H9 (cell line): ENCODE measurements around the gene IMMP2L. TPM values are rescaled to one million over a fixed set of nuclear protein-coding genes. Genes with fewer than 3 reads are reported as not detected.

Experiments
- DNase-seq: peaks from one replicate; pipeline ENCODE4 v3.0.0-alpha.2; 2017
- H2AFZ ChIP-seq: one replicate; pipeline ENCODE4 v1.6.1; 2013; ENCODE audit warnings: mild to moderate bottlenecking, low read length, control low read depth, moderate library complexity
- H2AK5ac ChIP-seq: 2 replicates; pipeline ENCODE4 v1.6.1; 2013; ENCODE audit warnings: low read length, control low read depth, mixed read lengths; ENCODE audit not compliant: insufficient read length
- H2BK120ac ChIP-seq: one replicate; pipeline ENCODE4 v1.6.1; 2013; ENCODE audit warnings: low read depth, mild to moderate bottlenecking, low read length, control low read depth, inconsistent platforms; ENCODE audit not compliant: poor library complexity, severe bottlenecking
- H2BK12ac ChIP-seq: 2 replicates; pipeline ENCODE4 v1.6.1; 2013; ENCODE audit warnings: low read length, control low read depth, mixed read lengths, low read depth; ENCODE audit not compliant: insufficient read length
- H2BK15ac ChIP-seq: 2 replicates; pipeline ENCODE4 v1.6.1; 2013; ENCODE audit warnings: low read depth, low read length, control low read depth
- H2BK20ac ChIP-seq: one replicate; pipeline ENCODE4 v1.6.1; 2013; ENCODE audit warnings: low read depth, mild to moderate bottlenecking, low read length, control low read depth, inconsistent platforms; ENCODE audit not compliant: poor library complexity, severe bottlenecking
- H2BK5ac ChIP-seq: 2 replicates; pipeline ENCODE4 v1.6.1; 2013; ENCODE audit warnings: low read length, control low read depth, mixed read lengths; ENCODE audit not compliant: insufficient read length
- H3K14ac ChIP-seq: 2 replicates; pipeline ENCODE4 v1.6.1; 2013; ENCODE audit warnings: low read length, control low read depth; ENCODE audit not compliant: insufficient read depth
- H3K18ac ChIP-seq: 2 replicates; pipeline ENCODE4 v1.6.1; 2013; ENCODE audit warnings: low read depth, mild to moderate bottlenecking, mixed read lengths, low read length, control low read depth; ENCODE audit not compliant: insufficient read length
- H3K23ac ChIP-seq: 2 replicates; pipeline ENCODE4 v1.6.1; 2013; ENCODE audit warnings: low read length, control low read depth, mixed read lengths, low read depth; ENCODE audit not compliant: insufficient read length
- H3K23me2 ChIP-seq: 2 replicates; pipeline ENCODE4 v1.6.1; 2013; ENCODE audit warnings: low read depth, mild to moderate bottlenecking, mixed read lengths, low read length, control low read depth; ENCODE audit not compliant: insufficient read length, poor library complexity, severe bottlenecking
- H3K27ac ChIP-seq: 2 replicates; pipeline ENCODE4 v1.5.1; 2013; ENCODE audit warnings: low read length, control low read depth, mixed read lengths, low read depth; ENCODE audit not compliant: insufficient read length
- H3K27me3 ChIP-seq: 2 replicates; pipeline ENCODE4 v1.6.1; 2013; ENCODE audit warnings: low read length, control low read depth, inconsistent platforms; ENCODE audit not compliant: insufficient read depth
- H3K4ac ChIP-seq: 2 replicates; pipeline ENCODE4 v1.6.1; 2013; ENCODE audit warnings: low read depth, mild to moderate bottlenecking, control low read depth, inconsistent platforms, low read length, moderate library complexity
- H3K4me1 ChIP-seq: 2 replicates; pipeline ENCODE4 v1.6.1; 2013; ENCODE audit warnings: low read length, control low read depth, inconsistent platforms; ENCODE audit not compliant: insufficient read depth
- H3K4me2 ChIP-seq: 2 replicates; pipeline ENCODE4 v1.6.1; 2013; ENCODE audit warnings: low read length, control low read depth, mixed read lengths; ENCODE audit not compliant: insufficient read length, insufficient read depth
- H3K56ac ChIP-seq: 2 replicates; pipeline ENCODE4 v1.6.1; 2013; ENCODE audit warnings: low read depth, mild to moderate bottlenecking, mixed read lengths, low read length, control low read depth; ENCODE audit not compliant: insufficient read length
- H3K79me1 ChIP-seq: 2 replicates; pipeline ENCODE4 v1.6.1; 2013; ENCODE audit warnings: low read depth, mild to moderate bottlenecking, moderate library complexity, low read length, control low read depth, inconsistent platforms; ENCODE audit not compliant: insufficient read depth, poor library complexity, severe bottlenecking
- H3K79me2 ChIP-seq: 2 replicates; pipeline ENCODE4 v1.6.1; 2013; ENCODE audit warnings: low read length, control low read depth, inconsistent platforms; ENCODE audit not compliant: insufficient read depth
- H3K9ac ChIP-seq: 2 replicates; pipeline ENCODE4 v1.6.1; 2013; ENCODE audit warnings: low read length, control low read depth, mixed read lengths; ENCODE audit not compliant: insufficient read length; ENCODE audit errors: extremely low read depth
- H3K9me3 ChIP-seq: one replicate; pipeline ENCODE4 v1.6.1; 2013; ENCODE audit warnings: low read depth, low read length, inconsistent platforms; ENCODE audit not compliant: control insufficient read depth
- H3T11ph ChIP-seq: one replicate; pipeline ENCODE4 v1.6.1; 2013; ENCODE audit warnings: mild to moderate bottlenecking, low read length, control low read depth, inconsistent platforms
- H4K20me1 ChIP-seq: one replicate; pipeline ENCODE4 v1.6.1; 2013; ENCODE audit not compliant: control insufficient read depth, insufficient read length, insufficient read depth
- H4K5ac ChIP-seq: 2 replicates; pipeline ENCODE4 v1.6.1; 2013; ENCODE audit warnings: low read depth, mild to moderate bottlenecking, mixed read lengths, low read length, control low read depth; ENCODE audit not compliant: insufficient read length
- H4K8ac ChIP-seq: replicated peaks from 2 replicates; pipeline ENCODE4 v1.6.1; 2013; ENCODE audit warnings: low read length, control low read depth, mixed read lengths, low read depth; ENCODE audit not compliant: insufficient read length
- H4K91ac ChIP-seq: 2 replicates; pipeline ENCODE4 v1.6.1; 2013; ENCODE audit warnings: low read depth, mild to moderate bottlenecking, moderate library complexity, mixed read lengths, low read length, control low read depth; ENCODE audit not compliant: insufficient read length
- H3K27ac Mint-ChIP-seq, 3 experiments: 2 replicates in 2 of 3; 3 replicates in 1 of 3; pipeline ENCODE4 v1.8.0; 2020 to 2021; ENCODE audit warnings: mixed read lengths in 3 of 3, mild to moderate bottlenecking in 1 of 3, moderate library complexity in 1 of 3
- H3K27me3 Mint-ChIP-seq: 2 replicates; pipeline ENCODE4 v1.8.0; 2021; ENCODE audit warnings: low read depth, mild to moderate bottlenecking, moderate library complexity, mixed read lengths
- H3K36me3 Mint-ChIP-seq, 3 experiments: 2 replicates in 2 of 3; 3 replicates in 1 of 3; pipeline ENCODE4 v1.8.0; 2020 to 2021; ENCODE audit warnings: low read depth in 3 of 3, mixed read lengths in 3 of 3; ENCODE audit not compliant: insufficient read depth in 1 of 3
- H3K4me1 Mint-ChIP-seq, 2 experiments: 2 replicates each; pipeline ENCODE4 v1.8.0; 2020; ENCODE audit warnings: mixed read lengths in 2 of 2
- H3K4me3 Mint-ChIP-seq, 2 experiments: 2 replicates in 1 of 2; 3 replicates in 1 of 2; pipeline ENCODE4 v1.8.0; 2020 to 2021; ENCODE audit warnings: mild to moderate bottlenecking in 2 of 2, mixed read lengths in 2 of 2, moderate library complexity in 1 of 2
- H3K9me3 Mint-ChIP-seq, 2 experiments: 2 replicates in 1 of 2; 3 replicates in 1 of 2; pipeline ENCODE4 v1.8.0; 2020; ENCODE audit warnings: mild to moderate bottlenecking in 2 of 2, mixed read lengths in 2 of 2, moderate library complexity in 1 of 2
- CTCF ChIP-seq: fragments of 200-600 bp; sonication (generic); conservative IDR thresholded peaks from 3 replicates; pipeline ENCODE4 v1.8.0; 2021; ENCODE audit warnings: antibody characterized with exemption, mild to moderate bottlenecking
- WGBS: extraction: QIAGEN DNeasy Blood & Tissue Kit; methylation state at CpG from one replicate; pipeline ENCODE4 v1.1.7; 2013; ENCODE audit warnings: missing lambda C conversion rate, low lambda C conversion rate, mixed read lengths; ENCODE audit not compliant: insufficient read length; ENCODE audit errors: extremely low coverage; 5-methylcytosine and 5-hydroxymethylcytosine counted together
- total RNA-seq: library from RNA; stranded (reverse); gene quantifications from 2 replicates; pipeline ENCODE4 v1.2.1, GENCODE V29; 2021

Gene IMMP2L
- total RNA-seq, 1 experiment from 2014 or later = 14.7 TPM

- Histone ChIP-seq H3K27ac (no peak overlapping the region), H3K14ac (no peak overlapping the region), H3K79me1 (no peaks in the 10 kb centered on the region), H2BK120ac (no peak overlapping the region), H2BK12ac (no peak overlapping the region), H2BK15ac (no peak overlapping the region), H4K91ac (no peak overlapping the region), H3K23me2 (no peaks in the 10 kb centered on the region), H3K4ac (no peak overlapping the region), H2AK5ac (no peak overlapping the region), H3K27me3 (no peaks in the 10 kb centered on the region), H2BK20ac (no peak overlapping the region), H2BK5ac (no peak overlapping the region), H2AFZ (no peak overlapping the region), H3K9me3 (no peaks in the 10 kb centered on the region), H4K5ac (no peak overlapping the region), H3T11ph (no peak overlapping the region), H3K9ac (no peak overlapping the region), H3K23ac (no peak overlapping the region), H3K4me1 (peaks cover 9% of the 10 kb centered on the region; the same call in 1 of the 2 replicates), H3K18ac (no peak overlapping the region), H3K79me2 (no peaks in the 10 kb centered on the region), H3K4me2 (no peak overlapping the region), H3K56ac (no peak overlapping the region), H4K20me1 (no peaks in the 10 kb centered on the region), H4K8ac (no peak overlapping the region)
- H3K27me3 Mint-ChIP-seq = no peaks in the 10 kb centered on the region
- no peaks in the 10 kb centered on the region for H3K36me3 Mint-ChIP-seq
- no peak for TF ChIP-seq CTCF
- H3K4me1 Mint-ChIP-seq = peaks cover 33 to 34% of the 10 kb centered on the region in 2 experiments
- whole genome bisulfite sequencing = no CpG with 5 or more reads among the region's 4 CpGs
- H3K9me3 Mint-ChIP-seq = no peaks in the 10 kb centered on the region
- H3K4me3 Mint-ChIP-seq = no peak overlapping the region; a peak in 1 of 5 replicates
- no peak for DNase-seq
- H3K27ac Mint-ChIP-seq = peak overlapping the region in 1 of 3 experiments; percentile 29; a peak in 3 of 7 replicates
Measured at GRCh38 chr7:110943701-110944345, 618.5 kb downstream of the IMMP2L start.
